K562 (cell line): ENCODE data around the gene POLR2L. TPM values are rescaled to one million over a fixed set of nuclear protein-coding genes. Genes with fewer than 3 reads are reported as not detected.

Source experiments
- BDP1 ChIP-seq: IDR thresholded peaks from 3 replicates; pipeline ENCODE4 v1.6.1; 2011; ENCODE audit not compliant: insufficient read length, insufficient read depth
- C11orf30 ChIP-seq: fragments of 450-650 bp; IDR thresholded peaks from 2 replicates; pipeline ENCODE4 v1.6.1; 2016; ENCODE audit warnings: low read depth, mild to moderate bottlenecking
- CTBP1 ChIP-seq: fragments of 450-650 bp; IDR thresholded peaks from 2 replicates; pipeline ENCODE4 v1.6.1; 2016; ENCODE audit warnings: borderline replicate concordance
- FIP1L1 ChIP-seq: fragments of 200-400 bp; formaldehyde crosslinking; IDR thresholded peaks from 2 replicates; pipeline ENCODE4 v1.6.1; 2018; ENCODE audit warnings: mild to moderate bottlenecking, low read depth, low read length; ENCODE audit not compliant: poor library complexity, severe bottlenecking
- HMGXB4 ChIP-seq: sonication (generic); formaldehyde crosslinking; IDR thresholded peaks from 2 replicates; pipeline ENCODE4 v1.8.1; 2023; ENCODE audit warnings: mild to moderate bottlenecking, missing genetic modification reagents
- HNRNPK ChIP-seq: fragments of 200-400 bp; formaldehyde crosslinking; IDR thresholded peaks from one replicate; pipeline ENCODE4 v1.6.1; 2018; ENCODE audit warnings: mild to moderate bottlenecking, low read depth, low read length; ENCODE audit not compliant: poor library complexity, severe bottlenecking
- HOXB6 ChIP-seq: fragments of 250-450 bp; sonication (Bioruptor Pico); IDR thresholded peaks from 2 replicates; pipeline ENCODE4 v1.5.1; 2022; ENCODE audit warnings: mild to moderate bottlenecking, borderline replicate concordance
- NCOA2 ChIP-seq, 2 experiments: fragments of 450-650 bp; IDR thresholded peaks; 2 replicates each; pipeline ENCODE4 v1.6.1; 2018; ENCODE audit warnings: mild to moderate bottlenecking in 2 of 2, moderate library complexity in 1 of 2; ENCODE audit not compliant: partially characterized antibody in 2 of 2
- REST ChIP-seq, 2 experiments: fragments of 450-650 bp; formaldehyde crosslinking in 1 of 2; IDR thresholded peaks; 2 replicates each; pipeline versions ENCODE4 v1.4.0 to v1.6.1; 2014 to 2020; ENCODE audit warnings: mild to moderate bottlenecking in 2 of 2, borderline replicate concordance in 1 of 2, low read depth in 1 of 2
- ZMIZ1 ChIP-seq, 2 experiments: fragments of 150-350 bp in 1 of 2; IDR thresholded peaks; 2 replicates each; pipeline ENCODE4 v1.6.1; 2012 to 2016; ENCODE audit warnings: low read depth in 2 of 2, low read length in 2 of 2, mild to moderate bottlenecking in 1 of 2, moderate library complexity in 1 of 2
- ZZZ3 ChIP-seq: fragments of 450-650 bp; IDR thresholded peaks from 2 replicates; pipeline ENCODE4 v1.6.1; 2016; ENCODE audit warnings: antibody characterized with exemption, mild to moderate bottlenecking, moderate library complexity
- polyA plus RNA-seq, 8 experiments: library from polyadenylated mRNA; depleted of rRNA in 4 of 8; stranded (reverse) in 5 of 8; unstranded in 3 of 8; fragments of >200 nt; fragmentation: Nextera tagmentation in 2 of 8; fragmentation: Illumina TruSeq in 1 of 8; extraction: Ambion mirVana in 2 of 8; extraction: Trizol in 1 of 8; gene quantifications; 2 replicates each; pipeline versions ENCODE4 v1.2.1 to v1.2.3, GENCODE V29; 2011 to 2014; ENCODE audit warnings: inconsistent platforms in 1 of 8, missing spikeins in 1 of 8
- total RNA-seq, 7 experiments: library from RNA; depleted of rRNA in 6 of 7; stranded (reverse); fragments of >200 nt in 6 of 7; fragmentation: Illumina TruSeq in 2 of 7; extraction: Trizol in 2 of 7; gene quantifications; 2 replicates each; pipeline versions ENCODE4 v1.2.1 to v1.2.3, GENCODE V29; 2011 to 2021; ENCODE audit warnings: low replicate concordance in 1 of 7
- TF ChIP-seq, protein P1 (sequence below), 2 experiments: fragments of 250-450 bp in 1 of 2; fragments of 450-650 bp in 1 of 2; sonication (Bioruptor Pico) in 1 of 2; IDR thresholded peaks; 2 replicates each; pipeline versions ENCODE4 v1.6.1 to v1.8.0; 2016 to 2021; ENCODE audit warnings: mild to moderate bottlenecking in 2 of 2, moderate library complexity in 2 of 2, missing compliant biosample characterization in 1 of 2, missing genetic modification characterization in 1 of 2

Gene POLR2L
- total and polyA plus RNA-seq, 9 of the 15 experiments (the other 6 are each of a cell fraction or from before 2014, with no cell fraction given): 38.3 to 688 (median 108) TPM

DNA sequence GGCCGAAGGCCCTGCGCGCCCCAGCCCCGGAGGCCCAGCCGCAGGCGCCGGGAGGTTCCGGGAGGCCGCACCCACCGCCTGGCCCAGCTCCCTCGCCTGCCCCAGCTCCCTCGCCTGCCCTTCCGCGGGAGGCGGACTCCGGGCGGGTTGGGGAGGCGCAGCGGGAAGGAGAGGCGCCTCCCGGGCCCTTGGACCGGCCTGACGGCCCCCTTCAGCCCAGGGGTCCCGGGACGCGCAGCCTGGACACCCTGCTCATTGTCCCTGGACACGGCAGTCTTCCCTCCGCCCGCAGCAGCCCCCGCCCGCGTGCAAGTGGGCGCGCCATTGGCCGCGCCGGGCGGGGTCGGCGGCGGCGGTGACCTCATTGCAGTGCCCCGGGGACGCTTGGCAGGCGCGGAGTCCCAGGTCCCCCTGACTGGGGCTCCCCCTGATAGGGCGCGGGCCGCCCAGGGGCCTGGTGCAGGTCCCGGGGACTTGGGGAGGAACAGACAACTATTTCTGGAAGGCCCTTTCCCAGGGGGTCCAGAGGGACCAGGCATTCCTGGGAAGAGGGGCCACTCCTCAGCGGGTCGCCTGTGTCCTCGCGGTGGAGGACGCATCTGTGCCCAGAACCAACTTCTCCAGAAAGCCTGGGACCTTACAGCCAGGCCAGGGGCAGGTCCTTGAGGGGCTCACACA, 9.1 kb downstream of the POLR2L start (continued):
- TF ChIP-seq HMGXB4 (CRISPR knock-in tag) (no peak), HOXB6 (CRISPR knock-in tag) (no peak), NCOA2 (IDR thresholded peaks at IDR 0.05; ENCODE audit: partially characterized antibody in 2 of 2) (no peak), REST (IDR thresholded peaks at IDR 0.05; ENCODE audit: borderline replicate concordance) (no peak), REST (CRISPR knock-in tag; IDR thresholded peaks at IDR 0.05; ENCODE audit: low read depth) (no peak), ZZZ3 (no peak), BDP1 (no peak), ZMIZ1 (IDR thresholded peaks at IDR 0.05; ENCODE audit: low read depth in 2 of 2, low read length in 2 of 2) (no peak), C11orf30 (no peak), HNRNPK (peak; percentile 65), CTBP1 (peak; percentile 37), FIP1L1 (peak; percentile 37)
- TF ChIP-seq, protein P1, sequence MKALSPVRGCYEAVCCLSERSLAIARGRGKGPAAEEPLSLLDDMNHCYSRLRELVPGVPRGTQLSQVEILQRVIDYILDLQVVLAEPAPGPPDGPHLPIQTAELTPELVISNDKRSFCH (CRISPR knock-in tag; IDR thresholded peaks at IDR 0.05): no peak
- TF ChIP-seq, protein P1 (tag; IDR thresholded peaks at IDR 0.05): no peak
